NCI-H82 (cell line): ENCODE results near the gene PPP2R1B.
"Not testable (repeated sequence)": the region's sequence is repeated elsewhere in the genome, so short reads cannot be mapped to it uniquely, and the experiment has no call there.

Experiments
- DNase-seq: peaks from one replicate; lab custom pipeline; 2025; lab: John Stamatoyannopoulos, UW

PPP2R1B gene

GRCh38 chr11:111726301-111726713, 39.9 kb downstream of the PPP2R1B start:
- DNase-seq: no peak

GRCh38 chr11:111725621-111726020, 40.6 kb downstream of the PPP2R1B start:
- DNase-seq: no peak

- no peak for DNase-seq
Measured at GRCh38 chr11:111724615-111725129, 41.5 kb downstream of the PPP2R1B start.

- DNase-seq: no peak
Measured at GRCh38 chr11:111723595-111723994, 42.6 kb downstream of the PPP2R1B start.

- DNase-seq: no peak
Measured at GRCh38 chr11:111722501-111722900, 43.7 kb downstream of the PPP2R1B start.

- no peak for DNase-seq
Measured at GRCh38 chr11:111720801-111721494, 45.2 kb downstream of the PPP2R1B start.

- DNase-seq: no peak
Measured at GRCh38 chr11:111719379-111719778, 46.8 kb downstream of the PPP2R1B start.

GRCh38 chr11:111718859-111719258, 47.3 kb downstream of the PPP2R1B start:
- no peak for DNase-seq

GRCh38 chr11:111718436-111718835, 47.8 kb downstream of the PPP2R1B start:
- no peak for DNase-seq

- not testable (repeated sequence) for DNase-seq
Measured at GRCh38 chr11:111717660-111718059, 48.5 kb downstream of the PPP2R1B start.

- no peak for DNase-seq
Measured at GRCh38 chr11:111715142-111715816, 50.9 kb downstream of the PPP2R1B start.

- peak; percentile 14 for DNase-seq
Measured at GRCh38 chr11:111714522-111714921, 51.7 kb downstream of the PPP2R1B start.

- DNase-seq: no peak
Measured at GRCh38 chr11:111707691-111708067, 58.5 kb downstream of the PPP2R1B start.

GRCh38 chr11:111707039-111707690, 59.0 kb downstream of the PPP2R1B start:
- DNase-seq: no peak

- DNase-seq: peak; percentile 10
Measured at GRCh38 chr11:111703576-111703975, 62.6 kb downstream of the PPP2R1B start.

GRCh38 chr11:111702623-111703022, 63.6 kb downstream of the PPP2R1B start:
- no peak for DNase-seq

GRCh38 chr11:111700162-111700561, 66.0 kb downstream of the PPP2R1B start:
- DNase-seq: no peak

GRCh38 chr11:111699579-111700156, 66.5 kb downstream of the PPP2R1B start:
- no peak for DNase-seq

GRCh38 chr11:111698852-111699559, 67.2 kb downstream of the PPP2R1B start:
- DNase-seq: no peak

- DNase-seq: no peak
Measured at GRCh38 chr11:111697933-111698371, 68.2 kb downstream of the PPP2R1B start.

- no peak for DNase-seq
Measured at GRCh38 chr11:111696556-111696955, 69.6 kb downstream of the PPP2R1B start.

GRCh38 chr11:111694851-111695250, 71.3 kb downstream of the PPP2R1B start:
- DNase-seq: no peak
